GM12878 (cell line): ENCODE results near the gene RAP1GDS1. TPM values are rescaled to one million over a fixed set of nuclear protein-coding genes. Genes with fewer than 3 reads are reported as not detected.

ENCODE experiments used
- ATAC-seq: fragments of 200-7000 bp; cut with Tn5 transposase; 3 replicates; pipeline ENCODE4 v1.9.1; 2020; ENCODE audit warnings: mild to moderate bottlenecking, moderate library complexity
- BruUV-seq: library from RNA; stranded (reverse); fragments of 400-500 nt; replicated peaks from 2 replicates; lab custom pipeline; 2021; lab: Mats Ljungman, UMichigan
- CTCF ChIA-PET: fragments of 300-600 bp; sonication (Branson Sonifier 250); formaldehyde crosslinking; extraction: SDS; loops from one replicate; lab custom pipeline; 2021; ENCODE audit warnings: inconsistent platforms; lab: Yijun Ruan, JAX
- POLR2A ChIA-PET: fragments of 350-600 bp; formaldehyde crosslinking; extraction: SDS; loops from one replicate; lab custom pipeline; 2021; ENCODE audit warnings: inconsistent platforms; lab: Charles Lee
- RAD21 ChIA-PET: fragments of 300-600 bp; sonication (Branson Sonifier 250); formaldehyde crosslinking; loops from one replicate; lab custom pipeline; 2023; ENCODE audit warnings: antibody characterized with exemption; ENCODE audit not compliant: unreplicated experiment; lab: Charles Lee
- SMC1A ChIA-PET: fragments of 300-600 bp; sonication (Branson Sonifier 250); formaldehyde crosslinking; loops from one replicate; lab custom pipeline; 2023; ENCODE audit not compliant: unreplicated experiment, uncharacterized antibody; lab: Charles Lee
- DNase-seq: peaks from one replicate; pipeline ENCODE4 v3.0.0-alpha.2; 2011; ENCODE audit warnings: low read depth, low spot score
- FAIRE-seq: peaks from 3 replicates; lab custom pipeline; 2011; peaks lifted over from hg19 to GRCh38; lab: Jason Lieb, UNC
- H2AFZ ChIP-seq: 2 replicates; pipeline ENCODE4 v1.6.0; 2011; ENCODE audit warnings: low read depth, low read length, control low read depth; ENCODE audit not compliant: control insufficient read depth
- H3K27ac ChIP-seq: 2 replicates; pipeline ENCODE4 v1.5.1; 2011; ENCODE audit warnings: control low read depth; ENCODE audit not compliant: control insufficient read depth, insufficient read depth
- H3K27me3 ChIP-seq, 2 experiments: replicated peaks in 1 of 2; 2 replicates each; pipeline versions ENCODE4 v1.6.0 to v1.6.1; 2011; ENCODE audit warnings: low read length in 1 of 2; ENCODE audit not compliant: control insufficient read depth in 2 of 2, insufficient read depth in 2 of 2
- H3K36me3 ChIP-seq, 2 experiments: 2 replicates each; pipeline ENCODE4 v1.5.1; 2011; ENCODE audit warnings: low read length in 1 of 2; ENCODE audit not compliant: control insufficient read depth in 2 of 2, insufficient read depth in 2 of 2
- H3K4me1 ChIP-seq: 2 replicates; pipeline ENCODE4 v1.6.1; 2011; ENCODE audit warnings: mild to moderate bottlenecking, low read length, moderate library complexity, mixed read lengths; ENCODE audit not compliant: control insufficient read depth, insufficient read depth
- H3K4me2 ChIP-seq: 2 replicates; pipeline ENCODE4 v1.6.0; 2011; ENCODE audit warnings: control low read depth; ENCODE audit not compliant: control insufficient read depth, insufficient read depth
- H3K4me3 ChIP-seq: fragments of 200-600 bp; sonication (generic); 2 replicates; pipeline ENCODE4 v1.5.1; 2016
- H3K79me2 ChIP-seq: 2 replicates; pipeline ENCODE4 v1.6.0; 2011; ENCODE audit warnings: low read length; ENCODE audit not compliant: control insufficient read depth, insufficient read depth
- H3K9ac ChIP-seq: 2 replicates; pipeline ENCODE4 v1.8.0; 2011; ENCODE audit warnings: low read length, control low read depth, mixed read lengths; ENCODE audit not compliant: control insufficient read depth, insufficient read depth
- H3K9me3 ChIP-seq: replicated peaks from 3 replicates; pipeline ENCODE4 v1.5.1; 2011; ENCODE audit warnings: mild to moderate bottlenecking, low read length; ENCODE audit not compliant: control insufficient read depth, insufficient read depth
- H4K20me1 ChIP-seq: 2 replicates; pipeline ENCODE4 v1.6.0; 2011; ENCODE audit not compliant: control insufficient read depth, insufficient read depth
- FOXM1 ChIP-seq: IDR thresholded peaks from 2 replicates; pipeline ENCODE4 v1.6.1; 2012; ENCODE audit warnings: low read depth, mild to moderate bottlenecking, inconsistent platforms, low read length, moderate library complexity
- HSF1 ChIP-seq: fragments of 150-350 bp; IDR thresholded peaks from 2 replicates; pipeline ENCODE4 v1.6.1; 2014; ENCODE audit warnings: mild to moderate bottlenecking, low read depth, low read length
- IKZF2 ChIP-seq, 2 experiments: fragments of 450-650 bp; IDR thresholded peaks; 2 replicates each; pipeline ENCODE4 v1.6.1; 2017; ENCODE audit warnings: mild to moderate bottlenecking in 2 of 2, moderate library complexity in 2 of 2
- MYB ChIP-seq: fragments of 150-350 bp; IDR thresholded peaks from 2 replicates; pipeline ENCODE4 v1.6.1; 2014; ENCODE audit warnings: mild to moderate bottlenecking, low read depth, low read length, borderline replicate concordance
- PML ChIP-seq: IDR thresholded peaks from 2 replicates; pipeline ENCODE4 v1.6.1; 2012; ENCODE audit warnings: low read length, inconsistent platforms
- USF1 ChIP-seq: IDR thresholded peaks from 2 replicates; pipeline ENCODE4 v1.6.1; 2011; ENCODE audit warnings: borderline replicate concordance, low read depth, mild to moderate bottlenecking, moderate library complexity, mixed read lengths, low read length; ENCODE audit not compliant: insufficient read depth; ENCODE audit errors: extremely low read length
- ZBED1 ChIP-seq: IDR thresholded peaks from 2 replicates; pipeline ENCODE4 v1.6.1; 2016; ENCODE audit warnings: borderline replicate concordance
- WGBS: methylation state at CpG from one replicate; pipeline ENCODE4 v1.1.6; 2016; ENCODE audit warnings: low lambda C conversion rate; ENCODE audit not compliant: insufficient replicate concordance, insufficient coverage; ENCODE audit errors: missing lambda C conversion rate; 5-methylcytosine and 5-hydroxymethylcytosine counted together
- in situ Hi-C: fragments of 300-500 bp; cut with MboI; formaldehyde crosslinking; loops from 9 replicates; pipeline ENCODE4 v1.14.3; 2018; ENCODE audit warnings: mixed read lengths
- intact Hi-C: fragments of 100-400 bp; cut with micrococcal nuclease; formaldehyde crosslinking; loops from one replicate; pipeline ENCODE4 v1.14.2; 2022; ENCODE audit not compliant: unreplicated experiment
- polyA plus RNA-seq, 11 experiments: library from polyadenylated mRNA; depleted of rRNA in 4 of 11; unstranded in 6 of 11; stranded (reverse) in 5 of 11; fragments of >200 nt; fragmentation: Nextera tagmentation in 4 of 11; fragmentation: Illumina TruSeq in 1 of 11; extraction: Ambion mirVana in 4 of 11; extraction: Trizol in 1 of 11; gene quantifications; 1 replicate in 1 of 11; 2 replicates in 10 of 11; pipeline versions ENCODE4 v1.2.1 to v1.2.3, GENCODE V29; 2011 to 2016; ENCODE audit warnings: inconsistent platforms in 2 of 11, missing spikeins in 2 of 11, low read depth in 1 of 11
- total RNA-seq, 4 experiments: library from RNA; depleted of rRNA in 3 of 4; stranded (reverse); fragments of >200 nt in 3 of 4; fragmentation: Illumina TruSeq in 1 of 4; extraction: Trizol in 1 of 4; gene quantifications; 2 replicates each; pipeline versions ENCODE4 v1.2.1 to v1.2.3, GENCODE V29; 2013 to 2021
- TF ChIP-seq, protein P1 (sequence below): fragments of 450-650 bp; formaldehyde crosslinking; IDR thresholded peaks from 2 replicates; pipeline ENCODE4 v1.4.0; 2022; ENCODE audit warnings: mild to moderate bottlenecking, moderate library complexity

RAP1GDS1 gene
- total and polyA plus RNA-seq, 10 of the 15 experiments (the other 5 are each of a cell fraction or from before 2014, with no cell fraction given) = 12.0 to 30.5 (median 20.7) TPM

DNA sequence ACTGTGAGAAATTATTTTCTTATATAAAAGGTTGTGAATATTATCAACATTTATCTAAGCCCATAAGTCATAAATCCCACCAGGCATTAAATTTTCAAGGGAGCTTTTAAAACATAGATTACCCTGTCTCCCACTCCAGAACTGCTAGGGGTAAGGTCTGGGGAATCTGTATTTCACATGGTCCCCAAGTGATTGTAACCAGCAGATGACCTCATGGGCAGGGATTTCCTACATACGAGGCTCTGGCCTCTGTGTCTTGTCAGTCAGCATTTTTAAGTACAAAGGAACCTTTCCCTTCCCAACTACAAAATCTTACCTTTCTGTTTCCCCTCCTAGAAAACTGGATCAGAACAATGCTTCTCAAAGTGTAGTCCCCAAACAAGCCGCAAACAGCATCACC lies 208.6 kb downstream of the RAP1GDS1 start (continued):
- TF ChIP-seq USF1 (no peak), ZBED1 (no peak)
- TF ChIP-seq, protein P1, sequence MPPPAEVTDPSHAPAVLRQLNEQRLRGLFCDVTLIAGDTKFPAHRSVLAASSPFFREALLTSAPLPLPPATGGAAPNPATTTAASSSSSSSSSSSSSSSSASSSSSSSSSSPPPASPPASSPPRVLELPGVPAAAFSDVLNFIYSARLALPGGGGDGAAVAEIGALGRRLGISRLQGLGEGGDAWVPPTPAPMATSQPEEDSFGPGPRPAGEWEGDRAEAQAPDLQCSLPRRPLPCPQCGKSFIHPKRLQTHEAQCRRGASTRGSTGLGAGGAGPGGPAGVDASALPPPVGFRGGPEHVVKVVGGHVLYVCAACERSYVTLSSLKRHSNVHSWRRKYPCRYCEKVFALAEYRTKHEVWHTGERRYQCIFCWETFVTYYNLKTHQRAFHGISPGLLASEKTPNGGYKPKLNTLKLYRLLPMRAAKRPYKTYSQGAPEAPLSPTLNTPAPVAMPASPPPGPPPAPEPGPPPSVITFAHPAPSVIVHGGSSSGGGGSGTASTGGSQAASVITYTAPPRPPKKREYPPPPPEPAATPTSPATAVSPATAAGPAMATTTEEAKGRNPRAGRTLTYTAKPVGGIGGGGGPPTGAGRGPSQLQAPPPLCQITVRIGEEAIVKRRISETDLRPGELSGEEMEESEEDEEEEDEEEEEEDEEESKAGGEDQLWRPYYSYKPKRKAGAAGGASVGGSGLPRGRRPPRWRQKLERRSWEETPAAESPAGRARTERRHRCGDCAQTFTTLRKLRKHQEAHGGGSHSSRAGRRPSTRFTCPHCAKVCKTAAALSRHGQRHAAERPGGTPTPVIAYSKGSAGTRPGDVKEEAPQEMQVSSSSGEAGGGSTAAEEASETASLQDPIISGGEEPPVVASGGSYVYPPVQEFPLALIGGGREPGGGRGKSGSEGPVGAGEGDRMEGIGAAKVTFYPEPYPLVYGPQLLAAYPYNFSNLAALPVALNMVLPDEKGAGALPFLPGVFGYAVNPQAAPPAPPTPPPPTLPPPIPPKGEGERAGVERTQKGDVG = no peak

DNA sequence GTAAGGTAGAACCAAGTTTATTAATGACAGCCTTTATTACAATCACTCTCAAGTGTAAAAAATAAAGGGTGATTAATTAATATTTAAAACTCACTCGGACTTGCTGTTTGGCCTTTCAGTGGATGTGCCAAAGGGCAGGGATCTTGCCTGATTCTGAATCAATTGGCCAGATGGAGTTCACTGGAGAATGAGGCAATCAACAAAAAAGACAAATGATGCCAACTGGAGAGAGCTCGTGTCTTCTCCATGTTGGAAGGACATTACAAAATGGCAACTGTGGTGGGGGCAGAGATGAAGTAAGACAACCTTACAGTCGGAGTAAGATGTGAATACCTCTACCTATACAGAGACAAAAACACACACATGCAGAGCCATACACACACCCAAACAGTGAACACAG lies 209.2 kb downstream of the RAP1GDS1 start:
- ChIA-PET CTCF (interaction anchor here (1.1 to 2.9 kb wide), 3 partner anchors 14 to 586 kb away, joined by 3 to 11 read pairs (median 3); no protein-coding TSS in a partner anchor), POLR2A (no interaction called here), RAD21 (no interaction called here), SMC1A (interaction anchor here (1.3 to 3.4 kb wide), 4 partner anchors 11 to 90 kb away, joined by 3 to 37 read pairs (median 12); no protein-coding TSS in a partner anchor)
- ATAC-seq (no peak), FAIRE-seq (no peak), DNase-seq (no peak)
- no TSS peak for BruUV-seq
- WGBS = 25% methylated on average over 3 of the region's 3 CpGs
- Histone ChIP-seq H3K4me1 (no peaks in the 10 kb centered on the region), H3K79me2 (no peaks in the 10 kb centered on the region), H3K9me3 (no peaks in the 10 kb centered on the region), H4K20me1 (no peaks in the 10 kb centered on the region), H3K4me2 (no peak overlapping the region), H3K9ac (no peak overlapping the region), H3K36me3 (no peaks in the 10 kb centered on the region), H2AFZ (no peak overlapping the region), H3K27ac (no peak overlapping the region), H3K27me3 (peaks cover 0 to 2% of the 10 kb centered on the region in 2 experiments; a peak in 1 of 4 replicates), H3K4me3 (no peak overlapping the region)
- intact Hi-C loops = no loop called here
- in situ Hi-C loops = loop anchor here (25.0 kb wide), 1 partner anchor 942 kb away; no protein-coding TSS in a partner anchor
- no peak for TF ChIP-seq PML
- TF ChIP-seq MYB = no peak
- no peak for TF ChIP-seq FOXM1
- TF ChIP-seq HSF1 = no peak
- no peak for TF ChIP-seq IKZF2 (IDR thresholded peaks at IDR 0.05)
